ENCODE results near the gene HDGFL2. TPM values are rescaled to one million over a fixed set of nuclear protein-coding genes. Genes with fewer than 3 reads are reported as not detected.
A peak's percentile ranks its signal among the peaks of the same experiment; 100 is the strongest.

HDGFL2 gene
- total and polyA plus RNA-seq, 7 donors = 32.3 to 56.4 (median 44.6) TPM

- intact Hi-C loops (cut with DNase I) = loop anchor here (5.0 kb wide), 1 partner anchor 54 kb away; the partner anchor contains the start of genes CHAF1A (in 2 of the 2) and SH3GL1 (in 2 of the 2)
- DNase-seq (peak; percentile 74 to 88), ATAC-seq (peak; percentile 61 to 78 (median 77))
- peaks cover 0 to 36% of the 10 kb centered on the region in 2 donors for H3K36me3 ChIP-seq (ENCODE audit: insufficient read depth in 1 of 2, low read depth in 1 of 2)
- no peaks in the 10 kb centered on the region for H3K27me3 ChIP-seq (ENCODE audit: insufficient read depth in 3 of 3, low read length in 2 of 3)
- H3K27ac ChIP-seq = peak overlapping the region; percentile 84
- peak overlapping the region; percentile 74 for H3K4me3 ChIP-seq
- TF ChIP-seq CTCF (IDR thresholded peaks at IDR 0.05) = no peak
- H3K9me3 ChIP-seq = no peaks in the 10 kb centered on the region
- WGBS, 3 donors = 31 to 35% (median 35%) methylated on average over 14 to 15 of the region's 15 CpGs
- peaks cover 29% of the 10 kb centered on the region for H3K4me1 ChIP-seq
Observed at GRCh38 chr19:4455719-4456475, 16.2 kb upstream of the HDGFL2 start.

- H3K27ac ChIP-seq = peak overlapping the region; percentile 84
- peak in 2 of 4 donors; percentile 4 for ATAC-seq
- no peaks in the 10 kb centered on the region for H3K27me3 ChIP-seq (ENCODE audit: insufficient read depth in 3 of 3, low read length in 2 of 3)
- no peak for TF ChIP-seq CTCF (IDR thresholded peaks at IDR 0.05)
- intact Hi-C loops (cut with DNase I) = loop anchor here (5.0 kb wide), 1 partner anchor 54 kb away; the partner anchor contains the start of genes CHAF1A (in 2 of the 2) and SH3GL1 (in 2 of the 2)
- peaks cover 29% of the 10 kb centered on the region for H3K4me1 ChIP-seq
- peaks cover 0 to 30% of the 10 kb centered on the region in 2 donors for H3K36me3 ChIP-seq (ENCODE audit: insufficient read depth in 1 of 2, low read depth in 1 of 2)
- WGBS, 3 donors = 3 to 5% (median 5%) methylated on average over 9 of the region's 9 CpGs
- H3K9me3 ChIP-seq = no peaks in the 10 kb centered on the region
- H3K4me3 ChIP-seq = peak overlapping the region; percentile 74
- DNase-seq = peak; percentile 19 to 55
Observed at GRCh38 chr19:4456476-4456842, 15.6 kb upstream of the HDGFL2 start.

- DNase-seq (peak; percentile 64 to 66), ATAC-seq (peak; percentile 5 to 32 (median 14))
- intact Hi-C loops (cut with DNase I) = loop anchor here (5.0 kb wide), 1 partner anchor 55 kb away; the partner anchor contains the start of genes CHAF1A (in 2 of the 2) and SH3GL1 (in 2 of the 2)
- WGBS, 3 donors = 1 to 2% (median 2%) methylated on average over 33 to 49 of the region's 53 CpGs
- Histone ChIP-seq H3K36me3 (ENCODE audit: insufficient read depth in 1 of 2, low read depth in 1 of 2) (peaks cover 0 to 24% of the 10 kb centered on the region in 2 donors), H3K27me3 (ENCODE audit: insufficient read depth in 3 of 3, low read length in 2 of 3) (no peaks in the 10 kb centered on the region), H3K4me3 (peak overlapping the region; percentile 74), H3K4me1 (peaks cover 29% of the 10 kb centered on the region), H3K27ac (peak overlapping the region; percentile 84), H3K9me3 (no peaks in the 10 kb centered on the region)
- TF ChIP-seq CTCF (IDR thresholded peaks at IDR 0.05) = no peak
Observed at GRCh38 chr19:4456843-4457653, 15.0 kb upstream of the HDGFL2 start.

- Histone ChIP-seq H3K4me1 (peaks cover 29% of the 10 kb centered on the region), H3K4me3 (peak within 1 kb of the TSS; percentile 74), H3K27me3 (ENCODE audit: insufficient read depth in 3 of 3, low read length in 2 of 3) (no peaks in the 10 kb centered on the region), H3K9me3 (no peaks in the 10 kb centered on the region), H3K36me3 (ENCODE audit: insufficient read depth in 1 of 2, low read depth in 1 of 2) (peaks cover 0 to 16% of the 10 kb centered on the region in 2 donors), H3K27ac (peak within 1 kb of the TSS; percentile 84)
- DNase-seq (peak; percentile 99), ATAC-seq (peak; percentile 86 to 92 (median 89))
- WGBS, 3 donors = 9 to 13% (median 10%) methylated on average over 36 to 52 of the region's 52 CpGs
- peak; percentile 9 for TF ChIP-seq CTCF (IDR thresholded peaks at IDR 0.05)
- intact Hi-C loops (cut with DNase I) = loop anchor here (5.0 kb wide), 1 partner anchor 56 kb away; the partner anchor contains the start of genes CHAF1A (in 2 of the 2) and SH3GL1 (in 2 of the 2)
Observed at GRCh38 chr19:4457654-4458395, 14.3 kb upstream of the HDGFL2 start, which contains the start of gene UBXN6. TSS of gene UBXN6 (minus strand) at chr19:4457794. CDS start at chr19:4457697, 97 bp downstream.
